GM21447 (cell line): ENCODE measurements around the gene DDN.

Experiments
- ATAC-seq: cut with Tn5 transposase; IDR thresholded peaks from one replicate; pipeline ENCODE4 v1.9.1; 2021; ENCODE audit not compliant: unreplicated experiment

DDN gene

GRCh38 chr12:48985901-48986300 lies 13.3 kb downstream of the DDN start:
- no peak for ATAC-seq

GRCh38 chr12:48985475-48985897 lies 13.7 kb downstream of the DDN start:
- no peak for ATAC-seq

- no peak for ATAC-seq
Observed at GRCh38 chr12:48982397-48983080, 16.6 kb downstream of the DDN start.

GRCh38 chr12:48981757-48982157 lies 17.4 kb downstream of the DDN start:
- ATAC-seq = no peak

- no peak for ATAC-seq
Observed at GRCh38 chr12:48980953-48981756, 18.0 kb downstream of the DDN start.

- ATAC-seq = no peak
Observed at GRCh38 chr12:48980389-48980952, 18.7 kb downstream of the DDN start.

- no peak for ATAC-seq
Observed at GRCh38 chr12:48979602-48980388, 19.4 kb downstream of the DDN start.

GRCh38 chr12:48978741-48979601 lies 20.2 kb downstream of the DDN start:
- ATAC-seq = no peak

- no peak for ATAC-seq
Observed at GRCh38 chr12:48978291-48978740, 20.9 kb downstream of the DDN start, which contains the start of gene WNT1. WNT1 (plus strand) TSS chr12:48978322; CDS start chr12:48978651, 329 bp downstream.

GRCh38 chr12:48977290-48978281 lies 21.6 kb downstream of the DDN start:
- ATAC-seq = peak; percentile 52

- ATAC-seq = no peak
Observed at GRCh38 chr12:48973941-48974673, 25.1 kb downstream of the DDN start.

- ATAC-seq = no peak
Observed at GRCh38 chr12:48973531-48973930, 25.6 kb downstream of the DDN start.

GRCh38 chr12:48972952-48973483 lies 26.2 kb downstream of the DDN start:
- no peak for ATAC-seq

- no peak for ATAC-seq
Observed at GRCh38 chr12:48972213-48972951, 26.8 kb downstream of the DDN start.

GRCh38 chr12:48970702-48971334 lies 28.4 kb downstream of the DDN start:
- no peak for ATAC-seq

GRCh38 chr12:48969833-48970701 lies 29.1 kb downstream of the DDN start:
- no peak for ATAC-seq
